ENCODE data around the gene PLEKHH2. TPM values are rescaled to one million over a fixed set of nuclear protein-coding genes. Genes with fewer than 3 reads are reported as not detected.

The PLEKHH2 gene
- polyA plus RNA-seq, 3 donors, result not detected

DNA sequence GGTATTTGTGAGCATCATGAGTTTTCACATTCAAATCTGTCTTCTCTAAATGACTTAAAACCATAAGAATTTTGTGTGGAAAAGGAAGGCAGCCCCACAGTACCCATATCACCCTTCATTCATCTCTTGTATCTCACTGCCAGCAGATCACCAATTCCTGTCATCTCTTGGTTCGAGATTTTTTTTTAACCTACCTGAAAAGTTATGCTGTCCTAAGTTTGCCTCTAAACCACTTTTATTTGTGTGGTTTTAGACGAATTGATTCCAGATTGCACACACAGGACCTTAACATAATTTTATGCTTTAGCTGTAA is 169.6 kb downstream of the PLEKHH2 start:
- H3K9ac ChIP-seq (ENCODE audit: insufficient read depth, low read length, poor library complexity, severe bottlenecking), result no peak overlapping the region
- no peaks in the 10 kb centered on the region for H3K27me3 Mint-ChIP-seq (ENCODE audit: low read depth in 3 of 3)
- intact Hi-C loops (cut with micrococcal nuclease), result no loop called here
- H3K27ac Mint-ChIP-seq, result no peak overlapping the region
- no peaks in the 10 kb centered on the region for H3K9me3 ChIP-seq (replicated peaks in 1 of 2; ENCODE audit: control insufficient read depth in 1 of 2, insufficient read depth in 1 of 2, low read length in 2 of 2)
- peaks cover 0 to 4% of the 10 kb centered on the region in 2 donors for H3K36me3 Mint-ChIP-seq
- no peaks in the 10 kb centered on the region for H3K9me3 Mint-ChIP-seq
- WGBS (ENCODE audit: insufficient coverage), result no CpG with 5 or more reads among the region's 2 CpGs
- H3K4me3 Mint-ChIP-seq, result no peak overlapping the region
- no peak overlapping the region for H3K4me3 ChIP-seq (replicated peaks in 1 of 3; ENCODE audit: low read depth in 2 of 3, low read length in 3 of 3)
- no peaks in the 10 kb centered on the region for H3K36me3 ChIP-seq (replicated peaks in 1 of 2; ENCODE audit: control insufficient read depth in 1 of 2, insufficient read depth in 2 of 2, low read length in 2 of 2)
- no peaks in the 10 kb centered on the region for H4K20me1 ChIP-seq (ENCODE audit: insufficient read depth, low read length)
- H3K4me1 Mint-ChIP-seq, result no peaks in the 10 kb centered on the region
- no peak overlapping the region for H3K27ac ChIP-seq (ENCODE audit: low read depth in 1 of 2, low read length in 2 of 2)
- H3K79me2 ChIP-seq (ENCODE audit: insufficient read depth, low read length), result no peaks in the 10 kb centered on the region
- no peak for DNase-seq
- H3K4me2 ChIP-seq (replicated peaks; ENCODE audit: extremely low read depth, low read length, poor library complexity, severe bottlenecking), result no peak overlapping the region
- no peaks in the 10 kb centered on the region for H3K4me1 ChIP-seq (ENCODE audit: control insufficient read depth in 1 of 2, insufficient read depth in 2 of 2, low read length in 2 of 2)
- TF ChIP-seq, protein P1, sequence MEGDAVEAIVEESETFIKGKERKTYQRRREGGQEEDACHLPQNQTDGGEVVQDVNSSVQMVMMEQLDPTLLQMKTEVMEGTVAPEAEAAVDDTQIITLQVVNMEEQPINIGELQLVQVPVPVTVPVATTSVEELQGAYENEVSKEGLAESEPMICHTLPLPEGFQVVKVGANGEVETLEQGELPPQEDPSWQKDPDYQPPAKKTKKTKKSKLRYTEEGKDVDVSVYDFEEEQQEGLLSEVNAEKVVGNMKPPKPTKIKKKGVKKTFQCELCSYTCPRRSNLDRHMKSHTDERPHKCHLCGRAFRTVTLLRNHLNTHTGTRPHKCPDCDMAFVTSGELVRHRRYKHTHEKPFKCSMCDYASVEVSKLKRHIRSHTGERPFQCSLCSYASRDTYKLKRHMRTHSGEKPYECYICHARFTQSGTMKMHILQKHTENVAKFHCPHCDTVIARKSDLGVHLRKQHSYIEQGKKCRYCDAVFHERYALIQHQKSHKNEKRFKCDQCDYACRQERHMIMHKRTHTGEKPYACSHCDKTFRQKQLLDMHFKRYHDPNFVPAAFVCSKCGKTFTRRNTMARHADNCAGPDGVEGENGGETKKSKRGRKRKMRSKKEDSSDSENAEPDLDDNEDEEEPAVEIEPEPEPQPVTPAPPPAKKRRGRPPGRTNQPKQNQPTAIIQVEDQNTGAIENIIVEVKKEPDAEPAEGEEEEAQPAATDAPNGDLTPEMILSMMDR (IDR thresholded peaks at IDR 0.05), result no peak
- no peaks in the 10 kb centered on the region for H3K27me3 ChIP-seq (ENCODE audit: control insufficient read depth in 2 of 2, insufficient read depth in 2 of 2, low read length in 2 of 2)
- no peak overlapping the region for H2AFZ ChIP-seq (ENCODE audit: insufficient read depth, low read depth, low read length, poor library complexity, severe bottlenecking)

DNA sequence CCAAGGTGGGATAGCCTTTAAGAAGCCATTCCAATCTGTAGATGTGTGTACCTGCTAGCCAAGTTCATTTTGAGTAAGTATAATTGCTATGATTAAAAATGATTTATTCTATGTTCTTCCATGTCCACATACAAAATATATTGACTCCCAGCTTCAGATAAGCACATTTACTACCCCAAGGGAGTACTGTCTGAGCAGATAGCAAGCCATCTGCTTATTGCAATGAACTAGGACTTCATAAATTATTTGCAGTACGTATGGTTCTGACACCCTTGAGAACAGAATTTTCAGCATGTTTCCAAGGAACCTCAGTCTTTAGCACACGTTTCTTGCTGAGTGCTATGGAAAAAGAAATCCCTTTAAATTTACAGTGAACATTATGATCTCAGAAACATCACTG is 173.4 kb downstream of the PLEKHH2 start:
- Histone ChIP-seq H3K27me3 (ENCODE audit: control insufficient read depth in 2 of 2, insufficient read depth in 2 of 2, low read length in 2 of 2) (no peaks in the 10 kb centered on the region), H3K4me1 (ENCODE audit: control insufficient read depth in 1 of 2, insufficient read depth in 2 of 2, low read length in 2 of 2) (no peaks in the 10 kb centered on the region), H3K27ac (ENCODE audit: low read depth in 1 of 2, low read length in 2 of 2) (no peak overlapping the region), H3K79me2 (ENCODE audit: insufficient read depth, low read length) (no peaks in the 10 kb centered on the region), H3K9me3 (replicated peaks in 1 of 2; ENCODE audit: control insufficient read depth in 1 of 2, insufficient read depth in 1 of 2, low read length in 2 of 2) (no peaks in the 10 kb centered on the region), H2AFZ (ENCODE audit: insufficient read depth, low read depth, low read length, poor library complexity, severe bottlenecking) (no peak overlapping the region), H3K9ac (ENCODE audit: insufficient read depth, low read length, poor library complexity, severe bottlenecking) (no peak overlapping the region), H4K20me1 (ENCODE audit: insufficient read depth, low read length) (no peaks in the 10 kb centered on the region), H3K4me2 (replicated peaks; ENCODE audit: extremely low read depth, low read length, poor library complexity, severe bottlenecking) (no peak overlapping the region), H3K36me3 (replicated peaks in 1 of 2; ENCODE audit: control insufficient read depth in 1 of 2, insufficient read depth in 2 of 2, low read length in 2 of 2) (no peaks in the 10 kb centered on the region), H3K4me3 (replicated peaks in 1 of 3; ENCODE audit: low read depth in 2 of 3, low read length in 3 of 3) (no peak overlapping the region)
- WGBS (ENCODE audit: insufficient coverage), result no CpG with 5 or more reads among the region's 2 CpGs
- Mint-ChIP-seq H3K9me3 (no peaks in the 10 kb centered on the region), H3K4me1 (no peaks in the 10 kb centered on the region), H3K36me3 (no peaks in the 10 kb centered on the region), H3K27ac (no peak overlapping the region), H3K27me3 (ENCODE audit: low read depth in 3 of 3) (no peaks in the 10 kb centered on the region), H3K4me3 (no peak overlapping the region)
- no peak for DNase-seq
- intact Hi-C loops (cut with micrococcal nuclease), result no loop called here
- TF ChIP-seq, protein P1 (IDR thresholded peaks at IDR 0.05), result no peak

All from CD14-positive monocyte (primary cell).